Myocyte (in vitro differentiated cells): ENCODE data around the gene ZFAND5. TPM values are rescaled to one million over a fixed set of nuclear protein-coding genes. Genes with fewer than 3 reads are reported as not detected.

Source experiments
- DNase-seq: peaks from one replicate; pipeline ENCODE4 v3.0.0-alpha.2; 2012; ENCODE audit warnings: low read depth
- polyA plus RNA-seq: library from polyadenylated mRNA; unstranded; fragments of >200 nt; gene quantifications from one replicate; pipeline ENCODE4 v1.2.1, GENCODE V29; 2012; ENCODE audit warnings: missing spikeins
- total RNA-seq: library from RNA; depleted of rRNA; stranded (reverse); fragments of >200 nt; gene quantifications from 2 replicates; pipeline ENCODE4 v1.2.3, GENCODE V29; 2014

The ZFAND5 gene
- total RNA-seq, result 139 and 182 TPM in 2 replicates
- 145 TPM for polyA plus RNA-seq

DNA sequence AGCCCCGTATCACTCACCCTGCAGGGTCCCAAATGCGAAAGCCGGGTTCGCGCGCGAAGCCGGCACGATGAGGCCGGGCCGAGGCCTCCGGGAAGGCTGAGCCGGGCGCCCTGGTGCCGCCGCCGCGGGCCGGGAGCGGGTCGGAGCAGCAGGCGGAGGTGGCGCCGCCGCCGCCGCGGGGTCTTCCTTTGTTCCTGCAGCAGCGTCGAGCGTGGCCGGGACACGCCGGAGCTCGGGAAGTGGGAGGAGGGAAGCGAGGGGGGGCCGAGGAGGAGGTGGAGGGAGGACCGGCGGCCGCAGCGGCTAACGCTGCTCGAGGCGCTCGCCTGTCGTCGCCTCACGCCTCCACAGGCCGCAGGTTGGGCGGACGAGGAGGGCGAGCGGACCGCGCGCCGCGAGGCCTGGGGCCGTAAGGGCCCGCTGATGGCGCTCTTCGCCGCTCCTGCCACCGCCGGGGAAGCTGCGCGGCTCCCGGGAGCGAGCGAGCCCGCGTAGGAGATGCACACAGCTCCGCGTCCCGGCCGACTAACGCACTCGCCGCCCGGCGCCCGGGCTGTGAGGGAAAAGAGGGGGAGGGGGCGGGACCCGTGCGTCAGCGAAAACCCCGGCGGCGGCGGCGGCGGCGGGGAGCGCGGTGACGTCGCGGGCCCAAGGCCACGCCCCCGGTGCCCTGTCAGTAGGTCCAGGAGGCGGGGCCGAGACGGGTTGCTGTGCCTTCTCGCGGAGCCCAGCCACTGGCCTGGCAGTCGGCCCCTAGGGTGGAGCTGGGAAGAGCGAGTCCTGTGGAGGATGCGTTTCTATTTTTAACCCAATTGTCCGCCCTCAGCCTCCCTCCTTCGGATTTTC is at the start of gene ZFAND5:
Gene ZFAND5, minus strand, starts transcription at position 530 of the 846 bp plus-strand sequence. CDS start 4,430 bp downstream, outside the sequence.
- DNase-seq, result peak; percentile 99

DNA sequence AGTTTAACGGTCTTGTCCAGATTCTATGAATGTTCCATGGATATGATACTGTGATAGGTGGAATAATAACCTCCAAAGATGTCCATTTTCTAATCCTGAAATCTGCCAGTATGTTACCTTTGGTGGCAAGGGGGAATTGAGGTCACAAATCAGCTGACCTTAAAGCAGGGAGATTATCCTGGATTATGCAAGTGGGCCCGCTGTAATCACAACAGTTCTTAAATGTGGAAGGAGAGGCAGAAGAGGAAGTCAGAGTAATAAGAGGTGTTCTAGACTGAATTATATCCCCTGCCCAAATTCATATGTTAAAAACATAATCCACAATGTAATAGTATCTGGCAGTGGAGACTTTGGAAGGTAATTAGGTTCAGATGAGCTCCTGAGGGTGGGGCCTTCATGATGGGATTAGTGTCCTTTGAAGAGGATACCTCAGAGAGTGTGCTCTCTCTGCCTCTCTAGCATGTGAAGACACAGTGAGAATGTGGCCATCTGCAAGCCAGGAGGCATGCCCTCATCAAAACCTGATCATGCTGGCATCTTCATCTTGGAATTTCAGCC is 47.6 kb upstream of the ZFAND5 start:
- no peak for DNase-seq

DNA sequence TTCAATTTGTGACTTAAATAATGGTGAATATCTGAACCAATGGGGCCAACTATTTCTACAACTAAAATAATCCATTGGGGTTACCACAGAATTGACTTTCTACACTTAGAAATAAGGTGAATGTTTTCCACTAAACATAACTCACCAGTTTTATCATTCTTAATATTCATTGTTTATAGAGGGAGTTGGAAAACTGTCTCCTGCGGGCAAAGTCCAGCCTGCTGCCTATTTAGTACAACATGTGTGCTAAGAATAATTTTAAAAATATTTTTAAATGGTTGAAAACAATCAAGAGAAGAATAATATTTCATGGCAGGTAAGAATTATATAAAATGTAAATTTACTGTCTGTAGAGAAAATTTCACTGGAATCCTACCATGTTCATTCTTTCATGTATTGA is 45.2 kb upstream of the ZFAND5 start:
- DNase-seq, result no peak

GRCh38 chr9:72407114-72407513 is 42.1 kb upstream of the ZFAND5 start:
- no peak for DNase-seq

DNA sequence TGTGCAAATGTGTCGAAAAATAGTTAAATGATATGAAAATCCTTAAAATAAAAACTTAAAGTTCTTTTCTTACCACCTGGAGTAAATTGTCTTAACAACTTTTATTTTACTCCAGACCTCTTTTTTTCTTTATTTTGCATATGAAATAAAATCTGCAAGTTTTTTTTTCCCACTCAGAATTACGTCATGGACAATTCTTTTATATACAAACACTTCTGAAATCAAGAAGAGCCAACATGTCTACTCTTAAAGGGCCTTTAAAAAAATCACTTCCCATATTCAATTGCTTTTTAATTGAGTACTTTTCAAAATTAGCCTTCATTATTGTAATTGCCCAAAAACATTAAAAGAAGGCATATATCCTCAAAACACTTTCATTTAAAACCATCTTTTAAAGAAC is 37.7 kb upstream of the ZFAND5 start:
- DNase-seq, result no peak

DNA sequence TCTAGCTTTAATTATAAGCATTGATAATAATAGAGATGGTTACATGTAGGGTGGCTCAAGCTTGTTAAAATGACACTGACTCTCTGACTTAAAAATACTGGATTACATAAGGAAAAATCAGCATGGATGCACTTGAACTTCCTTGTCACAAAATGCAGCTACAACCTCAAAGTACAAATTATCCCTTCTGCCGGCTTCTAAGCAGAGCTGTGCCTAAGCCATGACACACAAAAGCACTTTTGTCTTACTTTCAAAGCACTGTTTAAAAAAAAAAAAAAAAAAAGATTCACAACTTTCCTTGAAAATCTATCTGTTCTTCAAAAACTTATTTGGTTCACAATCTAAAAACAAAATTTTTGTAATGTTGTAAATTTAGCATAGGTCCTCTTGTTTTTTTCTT is 36.4 kb upstream of the ZFAND5 start:
- DNase-seq, result no peak

DNA sequence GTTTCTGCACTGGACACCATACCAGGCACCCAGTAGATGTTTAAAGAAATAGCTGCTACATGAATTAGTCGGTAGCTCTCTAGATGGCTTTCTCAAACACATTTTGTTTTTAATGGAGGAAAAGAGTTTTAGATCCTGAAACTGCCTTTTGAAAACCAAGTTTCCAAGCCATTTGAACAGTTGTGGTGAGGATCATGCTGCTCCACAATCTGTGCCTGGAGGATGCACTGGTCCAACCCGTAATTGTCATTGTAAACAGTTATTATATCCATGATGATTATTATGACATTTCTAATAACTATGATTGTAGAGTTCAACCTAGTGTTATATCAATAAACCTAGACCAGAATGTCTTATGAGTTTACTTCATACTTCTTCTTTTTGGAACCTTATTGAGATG is 35.9 kb upstream of the ZFAND5 start:
- no peak for DNase-seq

DNA sequence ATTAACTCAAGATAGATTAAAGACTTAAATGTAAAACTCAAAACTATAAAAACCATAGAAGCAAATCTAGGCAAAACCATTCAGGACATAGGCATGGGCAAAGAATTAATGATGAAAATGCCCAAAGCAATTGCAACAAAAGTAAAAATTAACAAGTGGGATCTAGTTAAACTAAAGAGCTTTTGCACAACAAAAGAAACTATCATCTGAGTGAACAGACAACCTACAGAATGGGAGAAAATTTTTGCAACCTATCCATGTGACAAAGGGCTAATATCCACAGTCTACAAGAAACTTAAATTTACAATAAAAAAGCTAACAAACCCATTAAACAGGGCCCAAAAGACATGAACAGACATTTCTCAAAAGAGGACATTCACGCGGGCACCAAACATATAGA is 34.4 kb upstream of the ZFAND5 start:
- DNase-seq, result no peak

- DNase-seq, result peak; percentile 25
Measured at GRCh38 chr9:72396247-72397091, 31.5 kb upstream of the ZFAND5 start.

DNA sequence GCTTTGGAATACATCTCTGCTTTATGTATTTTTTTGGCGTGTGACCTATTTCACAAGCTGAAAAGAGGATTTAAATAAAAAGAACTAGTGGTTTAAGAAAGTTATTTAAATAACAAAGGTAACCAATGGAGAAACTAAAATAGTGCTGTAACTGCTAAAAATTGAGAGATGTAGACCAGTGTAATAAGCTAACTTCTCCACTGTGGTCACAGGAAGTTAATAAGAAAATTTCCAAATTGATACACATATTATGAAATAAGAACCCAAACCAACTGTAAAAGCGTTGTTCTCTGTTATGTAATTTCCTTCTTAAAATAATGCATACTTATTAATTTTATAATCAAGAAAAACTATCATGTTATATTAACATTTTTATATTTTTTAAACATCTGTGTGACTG is 29.1 kb upstream of the ZFAND5 start:
- DNase-seq, result no peak

GRCh38 chr9:72390907-72391306 is 25.9 kb upstream of the ZFAND5 start:
- peak; percentile 36 for DNase-seq

- DNase-seq, result no peak
Measured at GRCh38 chr9:72386186-72386585, 21.2 kb upstream of the ZFAND5 start.

DNA sequence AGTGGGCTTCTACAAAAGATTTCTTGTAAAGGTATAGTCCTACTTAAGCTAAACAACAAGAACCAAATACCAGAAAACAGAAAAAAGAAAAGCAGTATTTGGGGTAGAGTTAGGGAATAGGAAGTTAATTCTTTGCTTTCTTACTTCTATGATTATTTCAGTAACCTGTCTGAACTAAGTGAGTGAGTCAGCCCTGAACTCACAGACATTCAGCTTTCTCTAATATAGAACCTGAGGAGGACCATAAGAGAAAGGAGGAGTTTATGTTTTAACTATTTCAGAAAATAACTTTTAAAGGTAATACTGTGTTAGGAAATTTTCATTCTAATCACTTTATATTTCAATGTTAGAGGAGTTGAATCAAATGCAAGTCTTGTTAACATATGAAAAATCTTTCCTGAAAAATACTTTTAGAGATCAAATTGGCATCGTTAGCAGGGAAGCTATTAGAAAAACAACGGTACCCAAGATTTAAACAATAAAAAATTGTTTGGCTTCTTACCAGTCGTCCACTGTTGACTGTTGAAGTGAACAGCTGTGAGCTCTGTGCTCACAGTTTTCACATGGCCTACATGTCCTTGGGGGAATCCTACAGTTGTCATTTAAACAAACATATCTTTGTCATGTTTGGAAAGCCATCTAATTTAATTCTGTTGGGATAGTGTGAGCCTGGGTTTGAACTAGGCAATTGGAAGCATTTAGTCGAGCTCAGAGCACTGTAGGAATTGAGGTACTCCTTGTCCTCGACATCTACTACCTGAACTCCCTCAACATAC is 19.9 kb upstream of the ZFAND5 start:
- DNase-seq, result peak; percentile 67

- peak; percentile 42 for DNase-seq
Measured at GRCh38 chr9:72383978-72384709, 19.1 kb upstream of the ZFAND5 start.

- no peak for DNase-seq
Measured at GRCh38 chr9:72382405-72382804, 17.4 kb upstream of the ZFAND5 start.

GRCh38 chr9:72377041-72377440 is 12.0 kb upstream of the ZFAND5 start:
- DNase-seq, result no peak

GRCh38 chr9:72371151-72371550 is 6.1 kb upstream of the ZFAND5 start:
- DNase-seq, result no peak

- peak; percentile 91 for DNase-seq
Measured at GRCh38 chr9:72365525-72366256, 683 bp upstream of the ZFAND5 start.

DNA sequence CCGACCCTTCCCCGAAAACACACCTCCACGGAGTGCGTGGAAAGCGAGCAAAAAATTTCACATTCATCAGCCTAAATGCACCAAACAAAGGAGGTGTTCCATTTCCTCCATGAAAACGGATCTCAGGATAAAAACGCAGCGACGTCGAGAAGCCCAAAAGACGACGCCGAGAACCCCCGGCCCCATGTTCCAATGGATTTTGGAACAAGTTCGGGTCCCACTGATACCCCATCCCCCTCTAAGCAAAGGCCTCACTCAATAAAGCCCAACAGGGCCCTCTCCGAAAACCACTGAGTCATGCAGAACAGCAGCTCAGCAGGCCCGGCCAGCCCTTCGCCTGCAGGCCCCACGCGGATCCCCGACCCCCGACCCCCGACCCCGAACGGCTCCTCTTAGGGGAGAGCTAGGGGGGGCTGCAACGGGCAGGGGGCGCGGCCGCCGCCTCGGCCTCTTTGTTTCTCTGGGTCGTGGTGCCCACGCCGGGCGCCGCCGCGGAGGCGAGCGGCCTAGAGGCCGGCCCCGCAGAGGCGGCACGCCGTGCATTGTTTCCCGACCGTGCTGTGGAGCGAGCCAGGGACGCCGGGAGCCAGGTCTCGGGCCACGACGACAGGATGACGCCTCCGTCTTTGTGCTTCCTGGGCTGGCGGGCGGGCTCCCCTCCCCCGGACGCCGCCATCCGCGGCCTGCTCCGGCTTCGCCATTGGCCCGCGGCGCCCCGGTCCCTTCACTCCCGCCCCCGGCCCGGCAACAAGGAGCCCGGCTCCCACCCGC is 915 bp downstream of the ZFAND5 start:
- DNase-seq, result peak; percentile 64
